Prostate gland (tissue), 2 donors: Measurements from ENCODE around the gene ATP6V1G1. TPM values are rescaled to one million over a fixed set of nuclear protein-coding genes. Genes with fewer than 3 reads are reported as not detected.

Experiments used
- DNase-seq: peaks from one replicate; pipeline ENCODE4 v3.0.0-alpha.2; 2019; ENCODE audit warnings: low spot score
- H3K27ac ChIP-seq, 2 donors: fragments of 200-600 bp; sonication (generic); 2 replicates each; pipeline ENCODE4 v1.5.1; 2017 to 2019
- H3K27me3 ChIP-seq: fragments of 200-600 bp; sonication (generic); replicated peaks from 2 replicates; pipeline ENCODE4 v1.5.1; 2019; ENCODE audit not compliant: insufficient read depth
- H3K36me3 ChIP-seq, 2 donors: fragments of 200-600 bp; sonication (generic); 1 replicate in 1 of 2; 2 replicates in 1 of 2; pipeline versions ENCODE4 v1.5.1 to v1.8.1; 2017 to 2019
- H3K4me1 ChIP-seq: fragments of 200-600 bp; sonication (generic); replicated peaks from 2 replicates; pipeline ENCODE4 v1.5.1; 2019
- H3K4me3 ChIP-seq, 2 donors: fragments of 200-600 bp; sonication (generic); 2 replicates each; pipeline ENCODE4 v1.5.1; 2017 to 2019
- H3K9me3 ChIP-seq: fragments of 200-600 bp; sonication (generic); 2 replicates; pipeline ENCODE4 v1.5.1; 2017
- CTCF ChIP-seq, 4 experiments: fragments of 200-600 bp in 2 of 4; fragments of 450-650 bp in 2 of 4; sonication (generic) in 2 of 4; IDR thresholded peaks; 1 replicate in 3 of 4; 2 replicates in 1 of 4; pipeline ENCODE4 v1.5.1; 2016 to 2019; ENCODE audit warnings: antibody characterized with exemption in 4 of 4, mild to moderate bottlenecking in 2 of 4, moderate library complexity in 2 of 4
- POLR2A ChIP-seq: fragments of 450-650 bp; IDR thresholded peaks from one replicate; pipeline ENCODE4 v1.6.1; 2016; ENCODE audit warnings: antibody characterized with exemption, mild to moderate bottlenecking
- POLR2AphosphoS5 ChIP-seq: sonication (generic); formaldehyde crosslinking; IDR thresholded peaks from one replicate; pipeline ENCODE4 v1.6.1; 2017; ENCODE audit warnings: antibody characterized with exemption
- WGBS: methylation state at CpG from one replicate; pipeline ENCODE4 v1.1.5; 2018; 5-methylcytosine and 5-hydroxymethylcytosine counted together
- intact Hi-C: fragments of 100-400 bp; cut with DNase I; formaldehyde crosslinking; loops from one replicate; pipeline ENCODE4 v1.14.2; 2022
- total RNA-seq, 2 donors: library from RNA; depleted of rRNA; stranded (reverse); fragments of >200 nt; gene quantifications; one replicate each; pipeline ENCODE4 v1.1.0, GENCODE V29; 2016

The ATP6V1G1 gene
- total RNA-seq, 2 donors from 2014 or later, result 262 to 348 TPM

- intact Hi-C loops, result no loop called here
- Histone ChIP-seq H3K27me3 (no peaks in the 10 kb centered on the region), H3K4me1 (peaks cover 2% of the 10 kb centered on the region), H3K36me3 (no peaks in the 10 kb centered on the region), H3K9me3 (no peaks in the 10 kb centered on the region), H3K4me3 (no peak overlapping the region), H3K27ac (no peak overlapping the region)
- WGBS, result 71% methylated on average over 7 of the region's 7 CpGs
- DNase-seq, result no peak
- TF ChIP-seq POLR2A, result no peak
- no peak for TF ChIP-seq POLR2AphosphoS5
- no peak for TF ChIP-seq CTCF (IDR thresholded peaks at IDR 0.05)
These were observed 42.1 kb downstream of the ATP6V1G1 start for GRCh38 chr9:114629563-114630090.

GRCh38 chr9:114631166-114631565 lies 43.6 kb downstream of the ATP6V1G1 start:
- TF ChIP-seq POLR2A (no peak), CTCF (IDR thresholded peaks at IDR 0.05) (no peak), POLR2AphosphoS5 (peak; percentile 39)
- intact Hi-C loops, result no loop called here
- Histone ChIP-seq H3K27ac (no peak overlapping the region), H3K9me3 (no peaks in the 10 kb centered on the region), H3K36me3 (no peaks in the 10 kb centered on the region), H3K4me3 (no peak overlapping the region), H3K4me1 (peaks cover 2% of the 10 kb centered on the region), H3K27me3 (no peaks in the 10 kb centered on the region)
- no peak for DNase-seq
- WGBS, result 29% methylated on average over 2 of the region's 2 CpGs

- DNase-seq, result no peak
- no peaks in the 10 kb centered on the region for H3K27me3 ChIP-seq
- peak overlapping the region in 1 of 2 donors; percentile 27 for H3K27ac ChIP-seq
- peaks cover 2% of the 10 kb centered on the region for H3K4me1 ChIP-seq
- H3K36me3 ChIP-seq, result no peaks in the 10 kb centered on the region
- H3K4me3 ChIP-seq, result no peak overlapping the region
- H3K9me3 ChIP-seq, result no peaks in the 10 kb centered on the region
- WGBS, result 77% methylated on average over 11 of the region's 11 CpGs
- intact Hi-C loops, result no loop called here
- TF ChIP-seq CTCF (IDR thresholded peaks at IDR 0.05) (no peak), POLR2AphosphoS5 (no peak), POLR2A (no peak)
These were observed 46.0 kb downstream of the ATP6V1G1 start for GRCh38 chr9:114633438-114634089.

GRCh38 chr9:114634387-114634786 lies 46.8 kb downstream of the ATP6V1G1 start:
- Histone ChIP-seq H3K36me3 (peaks cover 0 to 3% of the 10 kb centered on the region in 2 donors), H3K9me3 (no peaks in the 10 kb centered on the region), H3K27me3 (no peaks in the 10 kb centered on the region), H3K27ac (no peak overlapping the region), H3K4me1 (peaks cover 2% of the 10 kb centered on the region), H3K4me3 (no peak overlapping the region)
- intact Hi-C loops, result no loop called here
- 87% methylated on average over 6 of the region's 6 CpGs for WGBS
- no peak for TF ChIP-seq CTCF (IDR thresholded peaks at IDR 0.05)
- no peak for TF ChIP-seq POLR2AphosphoS5
- no peak for TF ChIP-seq POLR2A
- DNase-seq, result no peak

- Histone ChIP-seq H3K27ac (no peak overlapping the region), H3K27me3 (no peaks in the 10 kb centered on the region), H3K4me3 (no peak overlapping the region), H3K36me3 (peaks cover 4 to 9% of the 10 kb centered on the region in 2 donors), H3K4me1 (peaks cover 2% of the 10 kb centered on the region), H3K9me3 (no peaks in the 10 kb centered on the region)
- 88% methylated on average over 8 of the region's 8 CpGs for WGBS
- no peak for DNase-seq
- no peak for TF ChIP-seq CTCF (IDR thresholded peaks at IDR 0.05)
- no peak for TF ChIP-seq POLR2AphosphoS5
- TF ChIP-seq POLR2A, result no peak
- intact Hi-C loops, result no loop called here
These were observed 50.8 kb downstream of the ATP6V1G1 start for GRCh38 chr9:114638404-114638803.
